C4-2B (cell line): ENCODE results near the gene SLC39A7.

ENCODE experiments used
- CTCF ChIP-seq: fragments of 450-650 bp; conservative IDR thresholded peaks from 2 replicates; pipeline ENCODE4 v1.5.1; 2017; ENCODE audit warnings: mild to moderate bottlenecking
- ZFX ChIP-seq: fragments of 450-650 bp; IDR thresholded peaks from 2 replicates; pipeline ENCODE4 v1.6.1; 2017

- no peak for TF ChIP-seq CTCF
- TF ChIP-seq ZFX, result no peak
Measured at GRCh38 chr6:33168284-33168601, 32.4 kb upstream of the SLC39A7 start.
